ENCODE measurements around the gene GPR37L1. TPM values are rescaled to one million over a fixed set of nuclear protein-coding genes. Genes with fewer than 3 reads are reported as not detected.
A peak's percentile ranks its signal among the peaks of the same experiment; 100 is the strongest.

GPR37L1 gene
- total and polyA plus RNA-seq, 2 of the 8 experiments (the other 6 are each of a cell fraction or from before 2014, with no cell fraction given) = 0.13 to 0.23 TPM

DNA sequence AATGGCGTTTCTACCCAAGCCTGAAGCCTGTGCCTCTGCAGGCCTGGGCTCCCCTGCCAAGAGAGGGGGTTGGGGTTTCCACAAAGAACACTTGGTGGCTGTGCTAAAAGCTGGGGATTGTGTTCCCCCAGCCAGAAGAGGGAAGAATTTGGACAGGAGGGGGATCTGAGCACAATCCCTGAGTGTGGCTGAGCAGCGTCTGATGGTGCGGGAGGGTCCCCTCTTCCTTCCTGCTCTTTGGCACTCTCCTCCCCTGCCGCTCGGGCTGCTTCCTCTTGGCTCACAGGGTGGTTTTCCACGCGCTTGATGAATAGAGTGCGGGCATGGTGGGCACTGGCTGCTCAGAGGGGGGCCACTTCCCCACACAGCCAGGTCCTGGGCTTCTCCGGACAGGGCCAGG, 3.7 kb downstream of the GPR37L1 start:
- Histone ChIP-seq H4K8ac (ENCODE audit: extremely low read depth, insufficient read depth, low read length) (no peak overlapping the region), H3K14ac (ENCODE audit: insufficient read length) (no peak overlapping the region), H3K4me1 (replicated peaks in 1 of 4; ENCODE audit: control insufficient read depth in 3 of 4, insufficient read depth in 4 of 4, low read length in 3 of 4) (peaks cover 0 to 7% (median 4%) of the 10 kb centered on the region in 4 experiments; a peak in 6 of 7 replicates), H3K36me3 (ENCODE audit: control insufficient read depth in 2 of 4, insufficient read depth in 4 of 4, low read length in 3 of 4) (no peaks in the 10 kb centered on the region), H3K23ac (ENCODE audit: insufficient read length) (no peak overlapping the region), H4K5ac (ENCODE audit: insufficient read length, low read depth, low read length) (peak overlapping the region; percentile 12), H3K4me2 (ENCODE audit: insufficient read depth in 1 of 2, low read depth in 2 of 2, low read length in 2 of 2) (no peak overlapping the region), H2AFZ (ENCODE audit: low read length) (no peak overlapping the region), H3K23me2 (ENCODE audit: low read depth, low read length) (no peaks in the 10 kb centered on the region), H2BK12ac (ENCODE audit: low read depth, low read length) (no peak overlapping the region), H2AK5ac (ENCODE audit: low read depth, low read length) (no peak overlapping the region), H2BK20ac (ENCODE audit: low read length) (no peak overlapping the region), H3K4me3 (ENCODE audit: extremely low read depth in 1 of 4, insufficient read depth in 2 of 4, low read depth in 3 of 4, low read length in 4 of 4) (no peak overlapping the region), H2BK5ac (ENCODE audit: low read depth, low read length) (no peak overlapping the region), H3K9ac (replicated peaks in 1 of 4; ENCODE audit: extremely low read depth in 1 of 4, low read depth in 3 of 4, low read length in 3 of 4) (no peak overlapping the region), H3K18ac (ENCODE audit: extremely low read depth, low read length) (no peak overlapping the region; the same call in 1 of the 2 replicates), H4K91ac (replicated peaks; ENCODE audit: insufficient read length, low read length) (peak overlapping the region; percentile 48), H4K20me1 (replicated peaks in 1 of 2; ENCODE audit: control insufficient read depth in 1 of 2, insufficient read depth in 2 of 2, low read length in 2 of 2) (no peaks in the 10 kb centered on the region), H2BK120ac (replicated peaks; ENCODE audit: low read depth, low read length) (no peak overlapping the region), H3K27me3 (replicated peaks in 1 of 4; ENCODE audit: control insufficient read depth in 3 of 4, extremely low read depth in 1 of 4, insufficient read depth in 3 of 4, low read length in 3 of 4) (no peaks in the 10 kb centered on the region), H3K56ac (replicated peaks; ENCODE audit: insufficient read length, low read depth, low read length) (no peak overlapping the region), H3K9me3 (ENCODE audit: insufficient read depth in 2 of 2, low read depth in 1 of 2, low read length in 1 of 2) (no peaks in the 10 kb centered on the region), H3K79me1 (ENCODE audit: low read depth, low read length) (no peaks in the 10 kb centered on the region), H3K79me2 (ENCODE audit: control insufficient read depth in 1 of 2, insufficient read depth in 2 of 2, low read length in 2 of 2) (no peaks in the 10 kb centered on the region), H3K4ac (replicated peaks; ENCODE audit: insufficient read length, low read depth, low read length) (no peak overlapping the region), H2BK15ac (ENCODE audit: low read length) (peak overlapping the region; percentile 29; the same call in 1 of the 2 replicates), H3K27ac (ENCODE audit: low read depth, low read length) (no peak overlapping the region)
- WGBS, 2 experiments (ENCODE audit: extremely low coverage in 1 of 2, insufficient coverage in 1 of 2, insufficient read length in 1 of 2, insufficient replicate concordance in 2 of 2, low coverage in 1 of 2, low lambda C conversion rate in 2 of 2, missing lambda C conversion rate in 1 of 2) = 63% methylated on average over 7 of the region's 9 CpGs; no CpG with 5 or more reads in 1 of the 2 experiments
- ChIA-PET POLR2A (ENCODE audit: partially characterized antibody) (interaction anchor here (0.8 kb wide), 1 partner anchor 166 kb away, joined by 3 read pairs; no protein-coding TSS in a partner anchor), CTCF (ENCODE audit: partially characterized antibody) (interaction anchor here (0.6 to 29.2 kb wide), 5 partner anchors 7 to 122 kb away, joined by 3 to 1014 read pairs (median 3); partner anchors contain the start of gene ELF3)
- DNase-seq (ENCODE audit: low read depth in 1 of 2, low spot score in 2 of 2) (no peak), FAIRE-seq (no peak)
- TF ChIP-seq TCF12 (IDR thresholded peaks at IDR 0.05; ENCODE audit: low read depth, low read length) (no peak), ASH2L (IDR thresholded peaks at IDR 0.05; ENCODE audit: low read length) (no peak), MAFK (IDR thresholded peaks at IDR 0.05; ENCODE audit: low read depth, low read length) (no peak), PHF8 (conservative IDR thresholded peaks at IDR 0.05; ENCODE audit: low read depth, low read length) (no peak), POU5F1 (IDR thresholded peaks at IDR 0.05; ENCODE audit: low read depth, low read length) (no peak), TEAD4 (IDR thresholded peaks at IDR 0.05; ENCODE audit: low read depth, low read length) (no peak), SAP30 (IDR thresholded peaks at IDR 0.05; ENCODE audit: insufficient read depth, insufficient replicate concordance, low read length) (no peak), CEBPB (IDR thresholded peaks at IDR 0.05; ENCODE audit: low read depth, low read length) (no peak)
- TF ChIP-seq, protein P1, sequence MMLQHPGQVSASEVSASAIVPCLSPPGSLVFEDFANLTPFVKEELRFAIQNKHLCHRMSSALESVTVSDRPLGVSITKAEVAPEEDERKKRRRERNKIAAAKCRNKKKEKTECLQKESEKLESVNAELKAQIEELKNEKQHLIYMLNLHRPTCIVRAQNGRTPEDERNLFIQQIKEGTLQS (IDR thresholded peaks at IDR 0.05; ENCODE audit: insufficient read depth, low read depth, low read length) = no peak
- TF ChIP-seq, protein P2, sequence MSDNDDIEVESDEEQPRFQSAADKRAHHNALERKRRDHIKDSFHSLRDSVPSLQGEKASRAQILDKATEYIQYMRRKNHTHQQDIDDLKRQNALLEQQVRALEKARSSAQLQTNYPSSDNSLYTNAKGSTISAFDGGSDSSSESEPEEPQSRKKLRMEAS (IDR thresholded peaks at IDR 0.05) = no peak
